ENCODE data around the gene EGR2. TPM values are rescaled to one million over a fixed set of nuclear protein-coding genes. Genes with fewer than 3 reads are reported as not detected.
"Not testable (repeated sequence)": the region's sequence is repeated elsewhere in the genome, so short reads cannot be mapped to it uniquely, and the experiment has no call there.

EGR2 gene
- total RNA-seq, 8 experiments from 2014 or later: 0.33 to 9.9 (median 0.87) TPM

GRCh38 chr10:62784537-62784936, 31.6 kb downstream of the EGR2 start:
- ATAC-seq (replicated peaks in 6 of 8); in situ Hi-C loops (cut with MboI; ENCODE audit: low pct_unique_long_range_greater_than_20kb in 2 of 9, low sequenced_read_pairs in 9 of 9, unreplicated experiment in 9 of 9); H3K4me3 ChIP-seq; H3K27ac ChIP-seq; H3K4me1 ChIP-seq (replicated peaks in 1 of 2): not testable (repeated sequence)
- WGBS, 10 experiments: 57 to 100% (median 91%) methylated on average over 1 to 3 of the region's 3 CpGs; no CpG with 5 or more reads in 2 of the 10 experiments

GRCh38 chr10:62779487-62780248, 36.5 kb downstream of the EGR2 start:
- Histone ChIP-seq H3K4me3 (no peak overlapping the region), H3K4me1 (replicated peaks in 1 of 2) (no peaks in the 10 kb centered on the region), H3K27ac (no peak overlapping the region)
- in situ Hi-C loops (cut with MboI; ENCODE audit: low pct_unique_long_range_greater_than_20kb in 2 of 9, low sequenced_read_pairs in 9 of 9, unreplicated experiment in 9 of 9): no loop called here
- peak in 1 of 8 experiments; percentile 41 for ATAC-seq (replicated peaks in 6 of 8)
- 63 to 100% (median 85%) methylated on average over 1 to 5 of the region's 5 CpGs for WGBS, 10 experiments

DNA sequence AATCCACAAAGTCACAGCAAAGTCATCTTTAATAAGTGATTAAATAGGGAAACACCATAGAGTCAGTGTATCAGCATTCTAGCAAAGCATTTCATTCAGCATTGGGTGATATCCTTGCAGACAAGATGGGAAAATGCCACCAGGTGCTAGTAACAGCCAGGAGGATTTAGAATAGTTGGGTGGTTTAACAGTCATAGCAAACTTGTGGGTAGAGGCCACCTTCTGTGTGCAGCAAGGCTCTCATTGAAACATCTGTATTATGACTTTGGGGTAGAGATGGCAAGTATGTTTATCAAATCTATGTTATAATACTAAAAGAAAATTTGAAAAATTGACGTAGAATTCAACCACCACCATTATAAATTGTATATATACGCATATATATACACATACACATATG, 38.0 kb downstream of the EGR2 start:
- H3K4me1 ChIP-seq (replicated peaks in 1 of 2): no peaks in the 10 kb centered on the region
- in situ Hi-C loops (cut with MboI; ENCODE audit: low pct_unique_long_range_greater_than_20kb in 2 of 9, low sequenced_read_pairs in 9 of 9, unreplicated experiment in 9 of 9): no loop called here
- no peak overlapping the region for H3K4me3 ChIP-seq
- 54 to 100% (median 87%) methylated on average over 1 to 2 of the region's 2 CpGs; no CpG with 5 or more reads in 3 of the 10 experiments for WGBS, 10 experiments
- no peak for ATAC-seq (replicated peaks in 6 of 8)
- H3K27ac ChIP-seq: no peak overlapping the region

DNA sequence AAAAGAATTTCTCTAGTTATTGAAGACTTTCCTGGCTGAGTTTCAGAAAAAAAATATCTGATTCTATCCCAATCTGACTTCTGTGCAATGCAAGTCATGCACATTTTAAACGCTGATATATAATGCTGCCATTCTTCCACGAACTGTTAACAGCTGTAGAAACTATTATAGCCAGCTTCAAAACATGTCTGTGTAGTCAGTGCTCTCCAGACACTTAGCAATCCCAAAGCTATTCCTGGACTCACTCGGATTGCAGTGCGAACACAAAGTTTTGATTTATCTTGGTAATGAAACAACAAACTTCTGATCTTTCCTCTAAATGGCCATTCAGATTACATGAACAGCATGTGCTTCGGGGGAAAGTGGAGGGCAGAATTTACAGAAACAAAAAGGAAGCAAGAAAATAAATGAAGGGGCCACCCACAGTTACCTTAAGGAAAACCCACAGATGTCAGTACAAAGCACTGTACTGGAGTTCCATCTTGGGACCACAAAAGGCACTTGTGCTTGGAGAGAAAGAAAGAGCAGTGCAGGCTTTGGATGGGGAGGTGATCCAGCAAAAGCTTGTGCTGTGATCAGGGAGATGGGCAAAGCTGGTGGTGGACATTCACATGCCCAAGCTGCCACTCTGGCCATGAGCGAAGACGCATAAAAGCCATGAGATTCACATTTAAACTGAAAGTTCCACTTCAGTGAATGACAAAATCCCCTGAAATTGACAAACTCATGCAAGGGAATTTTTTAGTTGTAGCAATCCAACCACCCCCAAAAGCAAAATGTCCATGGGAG, 43.8 kb downstream of the EGR2 start:
- peak in 5 of 8 experiments; percentile 37 to 68 (median 41) for ATAC-seq (replicated peaks in 6 of 8)
- Histone ChIP-seq H3K4me1 (replicated peaks in 1 of 2) (peaks cover 0 to 9% of the 10 kb centered on the region in 2 donors), H3K27ac (no peak overlapping the region), H3K4me3 (no peak overlapping the region)
- 0 to 100% (median 42%) methylated on average over 1 to 6 of the region's 7 CpGs for WGBS, 10 experiments
- in situ Hi-C loops (cut with MboI; ENCODE audit: low pct_unique_long_range_greater_than_20kb in 2 of 9, low sequenced_read_pairs in 9 of 9, unreplicated experiment in 9 of 9): no loop called here

GRCh38 chr10:62769574-62770242, 46.5 kb downstream of the EGR2 start:
- H3K4me1 ChIP-seq (replicated peaks in 1 of 2): peaks cover 0 to 9% of the 10 kb centered on the region in 2 donors
- H3K27ac ChIP-seq: no peak overlapping the region
- 71 to 100% (median 100%) methylated on average over 1 of the region's 1 CpG; no CpG with 5 or more reads in 6 of the 10 experiments for WGBS, 10 experiments
- no peak for ATAC-seq (replicated peaks in 6 of 8)
- H3K4me3 ChIP-seq: no peak overlapping the region
- in situ Hi-C loops (cut with MboI; ENCODE audit: low pct_unique_long_range_greater_than_20kb in 2 of 9, low sequenced_read_pairs in 9 of 9, unreplicated experiment in 9 of 9): no loop called here

DNA sequence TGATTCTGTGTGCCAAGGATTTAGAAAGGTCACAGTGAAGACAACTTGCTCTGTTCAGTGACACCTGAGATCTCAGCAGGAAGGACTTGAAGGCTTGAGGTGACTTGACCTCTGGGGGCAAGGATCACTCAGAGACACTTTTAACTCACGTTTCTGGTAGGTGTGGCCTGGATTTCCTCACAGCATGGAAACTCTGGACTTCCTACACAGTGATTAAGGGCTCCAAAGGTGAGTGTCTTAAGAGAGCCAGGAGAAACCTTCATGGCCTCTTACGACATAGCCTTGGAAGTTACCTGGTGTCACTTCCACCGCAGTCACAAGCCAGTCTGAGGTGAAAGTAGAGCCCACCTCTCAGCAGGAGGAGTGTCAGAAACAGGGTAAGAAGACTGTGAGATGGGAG, 49.8 kb downstream of the EGR2 start:
- 0 to 80% (median 54%) methylated on average over 1 to 3 of the region's 3 CpGs; no CpG with 5 or more reads in 3 of the 10 experiments for WGBS, 10 experiments
- no peak for ATAC-seq (replicated peaks in 6 of 8)
- H3K4me3 ChIP-seq: no peak overlapping the region
- H3K4me1 ChIP-seq (replicated peaks in 1 of 2): peaks cover 0 to 6% of the 10 kb centered on the region in 2 donors
- in situ Hi-C loops (cut with MboI; ENCODE audit: low pct_unique_long_range_greater_than_20kb in 2 of 9, low sequenced_read_pairs in 9 of 9, unreplicated experiment in 9 of 9): no loop called here
- no peak overlapping the region for H3K27ac ChIP-seq

- 0 to 100% (median 86%) methylated on average over 1 to 2 of the region's 2 CpGs; no CpG with 5 or more reads in 7 of the 10 experiments for WGBS, 10 experiments
- Histone ChIP-seq H3K4me1 (replicated peaks in 1 of 2) (peaks cover 2 to 12% of the 10 kb centered on the region in 2 donors), H3K27ac (no peak overlapping the region), H3K4me3 (no peak overlapping the region)
- in situ Hi-C loops (cut with MboI; ENCODE audit: low pct_unique_long_range_greater_than_20kb in 2 of 9, low sequenced_read_pairs in 9 of 9, unreplicated experiment in 9 of 9): no loop called here
- no peak for ATAC-seq (replicated peaks in 6 of 8)
Observed at GRCh38 chr10:62765726-62766125, 50.4 kb downstream of the EGR2 start.

DNA sequence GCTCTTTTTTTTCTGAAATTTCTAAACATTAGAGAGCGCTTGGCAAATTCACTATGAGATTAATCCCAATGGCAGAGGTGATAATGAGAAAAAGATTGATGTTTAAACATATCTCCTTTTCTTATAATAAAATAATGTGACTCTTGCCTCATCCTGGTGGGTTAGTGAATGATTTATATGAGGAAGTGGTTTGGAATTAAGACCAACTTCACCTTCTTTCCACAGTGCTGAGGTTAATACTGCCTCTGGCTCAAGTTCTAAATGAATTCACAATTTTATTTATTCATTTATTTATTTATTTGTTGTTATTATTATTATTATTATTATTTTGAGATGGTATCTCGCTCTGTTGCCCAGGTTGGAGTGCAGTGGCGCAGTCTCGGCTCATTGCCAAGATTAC, 52.2 kb downstream of the EGR2 start:
- H3K27ac ChIP-seq: no peak overlapping the region
- peaks cover 8 to 13% of the 10 kb centered on the region in 2 donors for H3K4me1 ChIP-seq (replicated peaks in 1 of 2)
- H3K4me3 ChIP-seq: no peak overlapping the region
- WGBS, 10 experiments: 40 to 100% (median 98%) methylated on average over 1 to 4 of the region's 4 CpGs; no CpG with 5 or more reads in 1 of the 10 experiments
- no peak for ATAC-seq (replicated peaks in 6 of 8)
- in situ Hi-C loops (cut with MboI; ENCODE audit: low pct_unique_long_range_greater_than_20kb in 2 of 9, low sequenced_read_pairs in 9 of 9, unreplicated experiment in 9 of 9): no loop called here

DNA sequence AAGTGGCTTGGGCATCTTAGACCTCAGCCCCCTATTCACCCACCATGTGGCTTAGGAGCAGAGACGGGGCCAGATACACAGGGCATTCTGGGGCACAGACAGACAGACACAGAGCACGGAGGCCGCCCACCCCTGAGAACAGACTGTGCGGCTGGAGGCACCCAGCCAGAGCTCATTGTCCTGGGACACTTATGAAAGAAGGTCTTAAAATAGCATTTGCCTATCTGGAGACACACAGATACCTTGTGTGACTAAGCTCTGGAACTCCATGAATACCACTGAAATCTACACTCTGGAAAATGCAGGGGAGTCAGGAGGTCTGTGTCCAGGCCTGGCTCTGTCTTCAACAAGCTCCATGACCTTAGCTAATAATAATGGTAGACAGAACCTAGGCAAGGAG, 53.0 kb downstream of the EGR2 start:
- Histone ChIP-seq H3K4me1 (replicated peaks in 1 of 2) (peaks cover 8 to 13% of the 10 kb centered on the region in 2 donors), H3K27ac (no peak overlapping the region), H3K4me3 (no peak overlapping the region)
- ATAC-seq (replicated peaks in 6 of 8): no peak
- WGBS, 10 experiments: 80 to 100% (median 98%) methylated on average over 1 to 3 of the region's 4 CpGs; no CpG with 5 or more reads in 6 of the 10 experiments
- in situ Hi-C loops (cut with MboI; ENCODE audit: low pct_unique_long_range_greater_than_20kb in 2 of 9, low sequenced_read_pairs in 9 of 9, unreplicated experiment in 9 of 9): no loop called here

Other genes starting within 250 kb of the EGR2 start
- gene ADO, start 11.6 kb downstream of the EGR2 start, total RNA-seq: 10 to 100 TPM; 17.6 to 34.2 (median 26.8) TPM